ENCODE measurements around the gene ZBTB2.

- TF ChIP-seq CTCF (IDR thresholded peaks at IDR 0.05): no peak
- TF ChIP-seq POLR2A (IDR thresholded peaks at IDR 0.05): no peak
- TF ChIP-seq EP300 (IDR thresholded peaks at IDR 0.05; ENCODE audit: low read depth): no peak
- no peak for TF ChIP-seq POLR2AphosphoS5 (IDR thresholded peaks at IDR 0.05)
Measured at GRCh38 chr6:151400473-151400872, 9.1 kb upstream of the ZBTB2 start.

Data from transverse colon (tissue), 4 donors.